Esophagus squamous epithelium (tissue), 4 donors: ENCODE measurements around the gene ASTN1.

Source experiments
- CTCF ChIP-seq, 6 experiments: fragments of 450-650 bp in 4 of 6; fragments of 200-600 bp in 2 of 6; sonication (generic) in 2 of 6; IDR thresholded peaks; one replicate each; pipeline ENCODE4 v1.5.1; 2016 to 2019; ENCODE audit warnings: antibody characterized with exemption in 6 of 6, mild to moderate bottlenecking in 4 of 6, moderate library complexity in 4 of 6
- POLR2A ChIP-seq, 4 donors: fragments of 450-650 bp; IDR thresholded peaks; one replicate each; pipeline ENCODE4 v1.6.1; 2017; ENCODE audit warnings: antibody characterized with exemption in 4 of 4, mild to moderate bottlenecking in 4 of 4, moderate library complexity in 3 of 4

- no peak for TF ChIP-seq CTCF (IDR thresholded peaks at IDR 0.05)
- no peak for TF ChIP-seq POLR2A (IDR thresholded peaks at IDR 0.05)
Measured at GRCh38 chr1:177172866-177173265, 8.4 kb upstream of the ASTN1 start.
